Peyer's patch (tissue), 4 donors: ENCODE measurements around the gene IRF2.

Source experiments
- CTCF ChIP-seq, 6 experiments: fragments of 450-650 bp in 4 of 6; fragments of 200-600 bp in 2 of 6; sonication (generic) in 1 of 6; IDR thresholded peaks; one replicate each; pipeline ENCODE4 v1.5.1; 2017 to 2019; ENCODE audit warnings: antibody characterized with exemption in 6 of 6, mild to moderate bottlenecking in 3 of 6, moderate library complexity in 1 of 6
- POLR2A ChIP-seq, 2 donors: fragments of 450-650 bp; IDR thresholded peaks; one replicate each; pipeline ENCODE4 v1.5.1; 2017; ENCODE audit warnings: antibody characterized with exemption in 2 of 2, mild to moderate bottlenecking in 2 of 2, moderate library complexity in 2 of 2

- TF ChIP-seq POLR2A (IDR thresholded peaks at IDR 0.05) (no peak), CTCF (IDR thresholded peaks at IDR 0.05) (no peak)
These were observed 3.6 kb downstream of the IRF2 start for GRCh38 chr4:184470785-184471110.
